ENCODE results near the gene MARCHF6.
"Not testable (repeated sequence)": the region's sequence is repeated elsewhere in the genome, so short reads cannot be mapped to it uniquely, and the experiment has no call there.

The MARCHF6 gene, protein sequence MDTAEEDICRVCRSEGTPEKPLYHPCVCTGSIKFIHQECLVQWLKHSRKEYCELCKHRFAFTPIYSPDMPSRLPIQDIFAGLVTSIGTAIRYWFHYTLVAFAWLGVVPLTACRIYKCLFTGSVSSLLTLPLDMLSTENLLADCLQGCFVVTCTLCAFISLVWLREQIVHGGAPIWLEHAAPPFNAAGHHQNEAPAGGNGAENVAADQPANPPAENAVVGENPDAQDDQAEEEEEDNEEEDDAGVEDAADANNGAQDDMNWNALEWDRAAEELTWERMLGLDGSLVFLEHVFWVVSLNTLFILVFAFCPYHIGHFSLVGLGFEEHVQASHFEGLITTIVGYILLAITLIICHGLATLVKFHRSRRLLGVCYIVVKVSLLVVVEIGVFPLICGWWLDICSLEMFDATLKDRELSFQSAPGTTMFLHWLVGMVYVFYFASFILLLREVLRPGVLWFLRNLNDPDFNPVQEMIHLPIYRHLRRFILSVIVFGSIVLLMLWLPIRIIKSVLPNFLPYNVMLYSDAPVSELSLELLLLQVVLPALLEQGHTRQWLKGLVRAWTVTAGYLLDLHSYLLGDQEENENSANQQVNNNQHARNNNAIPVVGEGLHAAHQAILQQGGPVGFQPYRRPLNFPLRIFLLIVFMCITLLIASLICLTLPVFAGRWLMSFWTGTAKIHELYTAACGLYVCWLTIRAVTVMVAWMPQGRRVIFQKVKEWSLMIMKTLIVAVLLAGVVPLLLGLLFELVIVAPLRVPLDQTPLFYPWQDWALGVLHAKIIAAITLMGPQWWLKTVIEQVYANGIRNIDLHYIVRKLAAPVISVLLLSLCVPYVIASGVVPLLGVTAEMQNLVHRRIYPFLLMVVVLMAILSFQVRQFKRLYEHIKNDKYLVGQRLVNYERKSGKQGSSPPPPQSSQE

DNA sequence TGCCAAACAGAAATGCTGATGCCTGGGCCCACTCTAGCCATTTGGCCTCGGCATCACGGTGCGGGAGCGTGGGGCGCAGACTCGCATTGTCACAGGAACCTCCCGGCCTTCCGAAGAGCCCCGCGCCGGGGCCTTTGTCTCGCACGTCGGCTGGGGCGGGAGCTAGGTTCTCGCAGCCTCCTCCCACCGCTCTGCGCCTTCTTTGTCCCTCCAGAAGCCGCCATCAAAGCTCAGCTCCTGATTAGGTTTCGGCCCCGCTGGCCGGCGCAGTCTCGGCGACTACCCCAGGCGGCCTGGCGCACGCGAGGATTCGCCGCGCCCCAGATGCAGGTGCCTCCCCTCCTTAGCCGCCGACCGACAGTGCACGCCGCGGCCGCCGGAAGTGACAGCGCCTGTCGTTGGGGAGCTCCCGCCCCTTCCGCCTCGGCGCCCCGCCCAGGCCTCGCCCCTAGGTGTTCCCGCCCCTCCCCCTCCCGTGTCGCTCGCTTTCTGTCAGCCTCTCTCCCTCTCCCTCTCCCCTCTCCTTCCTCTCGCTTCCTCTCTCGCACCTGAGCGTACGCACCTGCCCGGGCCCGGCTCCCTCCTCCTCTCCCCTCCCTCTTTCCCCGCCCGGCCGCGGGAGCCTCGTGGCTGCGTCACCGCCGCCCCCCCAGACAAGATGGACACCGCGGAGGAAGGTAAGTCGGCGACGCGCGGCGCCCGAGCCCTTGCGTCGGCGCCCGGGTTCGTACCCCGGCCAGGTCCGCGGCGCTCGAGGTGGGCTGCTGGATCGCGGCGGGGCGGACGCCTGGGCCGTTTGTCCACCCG is at the start of gene MARCHF6:
MARCHF6 (plus strand) TSS at position 455 of the 807 bp plus-strand sequence; CDS start at position 659, 204 bp downstream.
- peak; percentile 97 for DNase-seq (ENCODE audit: low spot score)

DNA sequence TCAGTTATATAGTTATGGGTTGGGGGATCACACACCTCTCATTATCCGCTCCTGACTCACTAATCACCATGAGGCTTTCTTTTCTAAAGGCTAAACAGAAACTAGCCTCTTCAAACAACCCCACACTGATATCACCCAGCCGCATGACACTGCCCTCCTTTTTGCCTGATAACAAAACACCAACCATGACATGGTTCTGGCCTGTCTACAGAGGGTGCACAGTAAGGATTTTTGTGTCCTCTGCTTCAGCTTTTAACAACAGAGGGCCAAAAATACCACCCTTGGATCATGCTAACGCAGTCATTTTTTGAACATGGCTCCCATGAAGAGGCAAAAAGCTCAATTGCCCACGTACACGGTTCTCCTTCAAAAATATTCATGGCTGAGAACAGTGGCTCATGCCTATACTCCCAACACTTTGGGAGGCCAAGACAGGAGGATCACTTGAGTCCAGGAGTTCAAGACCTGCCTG is 49.8 kb upstream of the MARCHF6 start:
- DNase-seq (ENCODE audit: low spot score): no peak

DNA sequence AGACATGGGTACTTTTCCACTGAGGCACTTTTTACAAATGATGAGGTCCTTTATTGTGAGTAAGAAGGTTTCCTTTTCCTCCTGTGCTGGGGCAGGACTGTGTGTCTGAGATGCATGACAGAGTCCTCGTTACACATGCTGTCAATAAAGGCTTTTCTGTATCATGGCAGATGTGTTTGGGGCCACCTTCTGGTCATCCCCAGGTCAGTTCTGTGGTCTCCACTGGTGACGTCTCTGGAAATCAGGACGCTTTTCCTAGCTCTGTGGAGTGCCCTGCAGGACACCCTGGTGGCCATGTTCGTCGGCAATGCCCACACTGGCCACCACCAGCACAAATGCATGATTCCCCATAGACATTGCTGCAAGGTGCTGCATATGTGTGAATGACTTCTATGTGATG is 48.6 kb upstream of the MARCHF6 start:
- no peak for DNase-seq (ENCODE audit: low spot score)

DNA sequence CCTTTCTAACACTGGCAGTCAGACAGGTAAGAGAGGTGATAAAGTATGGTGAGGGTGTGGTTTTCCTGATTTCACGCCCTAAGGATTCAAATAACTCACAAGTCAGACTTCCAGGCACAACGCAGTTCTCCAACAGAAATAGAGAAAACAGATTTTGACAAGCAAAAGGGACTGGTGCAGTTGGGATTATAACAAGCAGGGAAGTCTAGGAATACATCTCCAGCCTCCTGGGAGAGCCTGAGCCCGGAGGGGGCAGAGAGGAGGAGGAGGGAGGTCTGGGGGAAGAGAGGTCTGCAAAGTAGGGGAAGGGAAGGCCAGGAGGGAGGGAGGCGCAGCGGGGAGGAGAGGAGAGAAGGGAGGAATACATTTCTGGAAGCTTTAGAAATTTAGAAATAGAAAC is 47.4 kb upstream of the MARCHF6 start:
- no peak for DNase-seq (ENCODE audit: low spot score)

DNA sequence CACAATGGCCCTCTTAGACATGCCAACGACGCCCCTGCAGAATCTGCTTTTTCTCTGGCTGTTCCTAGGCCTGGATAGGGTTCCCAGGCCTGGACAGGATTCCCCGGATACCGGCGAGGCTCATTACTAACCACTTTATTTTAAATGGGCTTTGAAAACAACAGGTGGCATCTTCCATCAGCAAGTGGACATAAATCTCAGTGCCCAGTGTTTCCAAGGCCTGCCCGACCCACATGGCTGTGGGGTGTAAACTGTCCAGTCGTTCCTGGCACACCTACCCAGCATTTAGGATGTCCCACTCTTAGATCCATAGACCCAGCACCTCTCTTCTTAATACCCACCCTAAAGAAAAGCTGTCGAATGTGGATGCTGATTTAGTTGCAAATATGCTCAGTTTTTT is 46.7 kb upstream of the MARCHF6 start:
- DNase-seq (ENCODE audit: low spot score): no peak

DNA sequence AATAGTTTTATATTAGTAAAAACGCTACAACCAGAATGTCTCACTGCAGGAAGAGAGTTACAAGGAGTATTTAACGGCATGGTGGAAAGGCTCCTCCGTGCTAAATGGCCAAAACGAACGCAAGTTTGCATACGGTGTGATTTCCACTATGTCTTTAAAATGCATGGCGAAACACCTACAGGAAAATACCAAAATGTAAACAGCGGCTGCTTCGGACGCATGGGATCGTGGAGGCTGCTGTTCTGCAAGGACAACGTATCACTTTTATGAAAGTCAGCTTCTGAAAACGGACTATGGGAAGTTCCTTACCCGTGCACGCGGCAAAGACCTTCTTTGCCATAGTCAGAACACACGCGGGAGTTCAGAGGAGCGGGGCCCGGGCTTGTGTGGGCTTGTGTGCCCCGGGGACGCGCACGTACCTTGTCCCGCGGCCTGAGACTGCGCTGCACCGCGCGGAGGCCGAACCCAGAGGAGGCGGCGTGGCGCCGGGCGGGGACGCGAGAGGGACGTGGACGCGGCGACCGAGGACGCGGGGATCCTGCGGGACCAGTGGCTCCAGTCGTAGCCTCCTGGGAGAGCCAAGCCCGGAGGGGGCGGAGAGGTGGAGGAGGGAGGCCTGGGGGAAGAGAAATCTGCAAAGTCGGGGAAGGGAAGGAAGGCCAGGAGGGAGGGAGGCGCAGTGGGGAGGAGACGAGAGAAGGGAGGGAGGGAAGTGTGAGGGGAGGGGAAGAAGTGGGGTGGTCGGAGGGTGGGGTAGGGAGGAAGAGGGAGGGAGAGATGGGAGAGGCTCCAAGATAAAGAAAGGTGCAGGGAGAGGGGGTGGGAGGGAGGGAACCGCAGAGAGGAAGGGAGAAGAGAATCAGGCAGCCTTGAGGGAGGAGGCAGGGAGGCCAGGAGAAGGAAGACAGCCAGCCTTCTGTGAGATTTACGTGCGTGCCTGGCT is 46.0 kb upstream of the MARCHF6 start, which contains the start of gene CMBL:
CMBL (minus strand) TSS at position 697 of the 943 bp plus-strand sequence. CDS start 17,140 bp downstream, outside the sequence.
- DNase-seq (ENCODE audit: low spot score): peak; percentile 73

DNA sequence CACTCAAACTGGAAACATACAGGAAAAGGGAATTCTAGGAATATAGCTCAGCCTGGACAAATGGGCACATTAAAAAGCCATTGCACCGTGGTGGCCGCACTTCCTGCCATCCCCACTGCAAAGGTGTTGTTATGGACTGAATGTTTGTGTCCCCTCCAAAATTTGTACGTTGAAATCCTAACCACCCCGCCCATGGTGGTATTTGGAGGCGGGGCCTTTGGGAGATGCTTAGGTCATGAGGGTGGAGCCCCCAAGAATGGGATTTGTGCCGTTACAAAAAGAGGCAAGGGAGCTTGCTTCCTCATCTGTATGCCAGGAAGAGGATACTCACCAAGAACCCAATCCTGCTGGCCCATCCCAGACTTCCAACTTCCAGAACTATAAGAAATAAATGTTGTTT is 44.7 kb upstream of the MARCHF6 start:
- DNase-seq (ENCODE audit: low spot score): no peak

DNA sequence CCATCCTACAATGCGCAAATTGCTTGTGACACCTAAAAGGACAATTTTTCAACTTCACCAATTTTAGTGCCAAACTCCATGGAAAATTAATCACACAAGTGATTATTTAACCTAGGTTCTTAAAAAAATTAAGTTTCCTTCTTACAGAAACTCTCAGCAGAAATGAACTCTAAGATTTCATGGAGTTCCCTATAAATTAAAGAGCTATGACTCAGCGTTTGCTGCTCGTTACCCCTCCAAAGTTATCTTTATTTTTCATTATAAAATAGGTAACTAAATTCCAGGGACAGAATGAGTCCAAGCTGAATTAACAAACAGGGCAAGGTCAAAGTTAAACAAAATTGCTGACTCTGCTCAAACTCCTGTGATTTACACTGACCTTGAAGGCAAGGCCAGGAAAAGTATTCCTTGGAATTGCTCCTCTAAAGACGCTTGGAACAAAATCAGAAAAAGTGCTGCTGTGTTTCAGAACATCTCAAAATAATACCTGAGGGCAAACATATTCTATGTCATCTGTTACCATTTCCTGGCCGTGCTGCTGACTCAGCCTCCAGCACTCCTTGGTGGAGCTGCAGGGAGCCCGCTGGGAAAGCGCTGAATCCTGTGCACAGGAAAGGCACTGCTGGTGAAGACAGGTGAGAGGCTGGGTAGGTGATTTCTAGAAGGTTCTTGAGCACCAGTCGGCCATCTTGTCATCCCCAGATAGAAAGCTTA is 43.3 kb upstream of the MARCHF6 start:
- no peak for DNase-seq (ENCODE audit: low spot score)

DNA sequence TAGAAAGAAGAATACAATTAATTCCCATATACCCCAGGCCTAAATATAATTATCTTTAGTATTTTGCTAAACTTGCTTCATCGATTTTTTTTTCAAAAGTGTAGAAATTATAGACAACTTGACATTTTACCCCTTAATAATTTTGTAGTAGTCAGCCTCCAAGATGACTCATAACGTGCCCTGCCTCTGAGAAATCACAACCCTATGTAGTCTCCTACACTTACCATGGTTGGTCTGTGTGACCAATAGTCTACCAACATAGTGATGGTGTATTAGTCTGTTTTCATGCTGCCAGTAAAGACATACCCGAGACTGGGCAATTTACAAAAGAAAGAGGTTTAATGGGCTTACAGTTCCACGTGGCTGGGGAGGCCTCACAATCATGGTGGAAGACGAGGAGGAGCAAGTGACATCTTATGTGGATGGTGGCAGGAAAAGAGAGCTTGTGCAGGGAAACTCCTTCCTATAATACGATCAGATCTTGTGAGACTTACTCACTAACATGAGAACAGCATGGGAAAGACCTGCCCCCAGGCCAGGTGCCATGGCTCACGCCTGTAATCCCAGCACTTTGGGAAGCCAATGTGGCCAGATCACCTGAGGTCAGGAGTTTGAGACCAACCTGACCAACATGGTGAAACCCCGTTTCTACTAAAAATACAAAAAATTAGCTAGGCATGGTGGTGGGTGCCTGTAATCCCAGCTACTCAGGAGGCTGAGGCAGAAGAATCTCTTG is 42.5 kb upstream of the MARCHF6 start:
- not testable (repeated sequence) for DNase-seq (ENCODE audit: low spot score)

DNA sequence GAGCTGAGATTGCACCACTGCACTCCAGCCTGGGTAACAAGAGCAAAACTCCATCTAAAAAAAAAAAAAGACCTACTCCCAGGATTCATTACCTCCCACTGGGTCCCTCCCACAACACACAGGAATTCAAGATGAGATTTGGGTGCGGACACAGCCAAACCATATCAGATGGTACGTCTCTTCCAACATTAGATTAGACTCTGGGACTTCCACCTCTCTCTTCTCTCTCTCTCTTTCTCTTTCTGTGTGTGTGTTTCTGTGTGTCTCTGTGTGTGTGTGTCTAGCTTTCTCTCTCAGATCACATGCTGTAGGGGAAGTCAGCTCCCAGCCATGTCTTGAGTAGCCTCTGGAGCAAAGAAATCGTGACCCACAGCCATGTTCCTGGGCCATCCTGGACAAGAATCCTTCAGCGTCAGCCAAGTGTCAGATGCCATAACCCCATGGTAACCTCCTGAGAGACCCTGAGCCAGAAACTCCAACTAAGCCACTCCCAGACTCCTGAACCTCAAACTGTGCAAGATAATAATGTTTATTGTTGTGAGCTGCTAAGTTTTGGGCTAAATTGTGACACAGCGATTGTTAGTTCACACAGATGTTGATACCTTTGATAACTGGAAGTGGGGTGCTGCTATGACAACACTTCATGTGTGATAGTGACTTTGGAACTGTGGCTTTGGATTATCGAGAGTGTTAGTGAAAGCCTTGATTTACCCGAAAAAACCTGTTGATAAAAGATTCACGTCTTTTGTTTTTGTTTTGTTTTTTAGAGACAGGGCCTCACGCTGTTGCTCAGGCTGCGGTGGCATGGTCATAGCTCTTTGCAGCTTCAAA is 41.7 kb upstream of the MARCHF6 start:
- no peak for DNase-seq (ENCODE audit: low spot score)

DNA sequence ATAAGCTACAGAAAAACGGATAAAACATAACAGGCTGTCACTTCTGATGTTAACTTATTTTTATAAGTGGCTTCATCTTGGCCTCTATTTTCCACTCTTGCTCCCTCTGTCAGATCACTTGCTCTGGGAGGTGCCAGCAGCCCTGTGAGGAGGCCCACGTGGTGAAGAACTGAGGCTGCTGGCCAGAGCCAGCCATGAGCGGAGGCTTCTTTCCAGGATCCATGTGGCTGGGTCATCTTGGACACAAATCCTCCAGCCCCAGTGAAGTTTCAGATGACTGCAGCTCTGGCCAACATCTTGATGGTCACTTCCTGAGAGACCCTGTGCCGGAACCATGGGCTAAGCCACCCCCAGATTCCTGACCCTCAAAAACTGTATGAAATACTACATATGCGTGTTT is 38.3 kb upstream of the MARCHF6 start:
- no peak for DNase-seq (ENCODE audit: low spot score)

DNA sequence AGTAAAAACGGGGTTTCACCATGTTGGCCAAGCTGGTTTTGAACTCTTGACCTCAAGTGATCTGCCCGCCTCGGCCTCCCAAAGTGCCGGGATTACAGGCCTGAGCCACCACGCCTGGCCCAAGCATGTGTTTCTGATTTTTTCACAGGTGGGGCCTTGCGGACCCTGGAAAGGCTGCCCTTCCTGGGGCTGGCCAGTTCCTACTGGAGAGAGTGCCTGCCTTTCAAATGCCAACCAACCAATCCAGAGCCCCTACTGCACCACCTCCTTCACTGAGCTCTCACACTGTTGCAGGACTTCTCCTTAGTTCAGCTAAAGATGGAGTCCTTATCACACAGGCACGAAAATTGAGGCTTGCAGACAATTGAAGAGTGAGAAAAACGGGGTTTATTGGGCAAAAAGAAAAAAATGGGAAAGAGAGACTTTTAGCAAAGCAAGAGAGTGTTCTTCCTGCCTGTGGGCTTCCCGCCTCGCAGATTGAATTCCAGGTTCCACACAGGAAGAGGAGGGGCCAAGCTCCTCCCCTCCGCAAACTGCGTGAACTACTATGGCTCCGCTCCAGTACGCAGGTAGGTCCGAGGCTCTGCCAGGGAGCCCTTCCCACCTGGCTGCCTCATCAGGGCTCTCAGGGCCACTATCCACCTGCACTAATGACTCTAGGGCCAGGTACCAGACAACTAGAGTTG is 37.5 kb upstream of the MARCHF6 start:
- no peak for DNase-seq (ENCODE audit: low spot score)

DNA sequence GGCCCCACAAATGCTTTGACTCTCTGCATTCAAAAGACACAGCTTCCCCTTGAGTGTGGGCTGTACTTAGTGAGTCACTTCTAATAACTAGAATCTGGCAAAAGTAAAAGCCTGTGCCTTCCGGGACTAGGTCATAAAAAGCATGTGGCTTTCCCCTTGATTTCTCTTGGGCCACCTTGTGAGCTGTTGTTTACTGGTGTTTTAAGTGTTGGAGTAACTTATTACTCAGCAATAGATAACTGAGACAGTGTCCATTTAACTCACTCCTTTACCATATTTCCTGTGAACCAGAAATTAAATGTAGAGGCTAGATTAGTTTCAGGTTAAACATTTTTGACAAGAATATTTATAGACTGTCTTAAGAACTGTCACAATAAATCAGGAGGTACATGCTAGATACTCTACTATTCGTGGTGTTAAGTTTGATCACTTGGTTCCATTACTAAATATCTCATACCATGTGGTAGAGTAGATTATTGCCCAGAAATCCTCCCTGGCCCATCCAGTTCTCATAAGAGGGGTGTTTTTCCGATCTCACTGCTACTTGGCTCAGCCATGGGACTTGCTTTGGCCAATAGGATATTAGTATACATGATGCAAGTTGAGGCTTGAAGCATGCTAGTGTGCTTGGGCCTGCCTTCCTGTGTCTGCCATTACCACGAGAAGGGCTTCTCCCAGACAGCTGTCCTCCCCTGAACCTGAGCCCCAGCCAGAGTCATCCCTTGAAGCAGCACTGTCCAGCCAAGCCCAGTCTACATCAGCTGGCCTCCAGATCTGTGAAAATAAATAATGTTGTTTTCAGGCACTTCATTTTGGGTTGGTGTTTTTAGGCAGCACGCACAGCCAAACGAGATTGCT is 35.4 kb upstream of the MARCHF6 start:
- DNase-seq (ENCODE audit: low spot score): no peak

DNA sequence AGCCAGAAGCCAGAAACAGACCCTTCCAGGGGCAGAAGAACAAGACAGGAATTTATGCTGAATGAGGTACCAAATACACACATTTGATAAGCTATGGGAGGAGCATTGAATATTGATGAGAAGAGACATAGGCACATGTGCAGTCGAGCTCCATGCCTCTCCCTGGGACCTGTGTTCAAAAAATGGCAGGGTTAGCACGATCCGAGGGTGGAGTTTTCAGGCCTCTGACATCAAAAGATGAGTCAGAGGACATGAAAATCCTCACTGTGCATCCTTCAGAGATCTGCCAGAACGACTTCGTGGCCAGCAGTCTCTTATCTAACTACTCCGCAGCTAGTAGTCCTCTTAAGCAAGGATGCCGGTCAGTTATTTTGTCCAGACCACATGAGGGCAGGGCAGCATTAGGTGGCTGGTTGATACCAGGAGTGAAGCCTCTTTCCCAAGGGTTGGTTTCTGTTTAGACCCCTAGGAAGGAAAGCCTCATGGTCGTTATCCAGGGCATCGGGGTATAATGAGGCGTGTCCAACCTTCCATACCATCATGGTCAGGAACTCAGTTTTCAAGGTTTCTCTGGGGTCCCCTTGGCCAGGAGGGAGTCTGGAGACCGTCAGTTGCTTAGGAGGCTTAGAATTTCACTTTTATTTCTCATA is 34.2 kb upstream of the MARCHF6 start:
- DNase-seq (ENCODE audit: low spot score): no peak

DNA sequence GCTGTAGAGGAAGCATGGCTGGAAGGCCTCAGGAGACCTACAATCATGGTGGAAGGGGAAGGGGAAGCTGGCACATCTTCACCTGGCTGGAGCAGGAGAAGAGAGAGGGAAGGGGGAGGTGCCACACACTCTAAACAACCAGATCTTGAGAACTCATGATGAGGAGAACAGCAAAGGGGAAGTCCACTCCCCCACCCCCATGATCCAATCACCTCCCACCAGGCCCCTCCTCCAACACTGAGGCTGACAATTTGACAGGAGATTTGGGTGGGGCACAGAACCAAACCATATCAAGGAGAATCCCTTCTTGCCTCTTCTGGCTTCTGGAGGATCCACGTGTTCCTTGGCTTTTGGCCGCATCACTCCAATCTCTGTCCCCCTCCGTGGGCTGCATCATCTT is 32.7 kb upstream of the MARCHF6 start:
- DNase-seq (ENCODE audit: low spot score): no peak

DNA sequence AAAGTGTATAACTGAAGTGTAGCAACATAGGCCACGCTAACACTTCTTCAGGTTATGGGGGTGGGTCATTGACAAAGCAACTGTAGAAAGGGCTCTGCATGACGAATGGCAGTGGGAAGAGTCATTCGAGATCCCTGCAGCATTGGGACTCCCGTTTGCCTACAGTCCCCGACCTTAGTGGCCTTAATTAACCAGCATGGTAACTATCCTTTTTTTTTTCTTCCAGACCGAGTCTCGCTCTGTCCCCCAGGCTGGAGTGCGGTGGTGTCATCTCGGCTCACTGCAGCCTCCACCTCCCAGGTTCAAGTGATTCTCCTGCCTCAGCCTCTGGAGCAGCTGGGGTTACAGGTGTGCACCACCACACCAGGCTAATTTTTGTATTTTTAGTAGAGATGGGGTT is 31.6 kb upstream of the MARCHF6 start:
- DNase-seq (ENCODE audit: low spot score): no peak
